ENCODE data around the gene CCN6. TPM values are rescaled to one million over a fixed set of nuclear protein-coding genes. Genes with fewer than 3 reads are reported as not detected.

Gene CCN6
- total RNA-seq, 4 donors from 2014 or later, result 0.33 TPM; not detected in 3

DNA sequence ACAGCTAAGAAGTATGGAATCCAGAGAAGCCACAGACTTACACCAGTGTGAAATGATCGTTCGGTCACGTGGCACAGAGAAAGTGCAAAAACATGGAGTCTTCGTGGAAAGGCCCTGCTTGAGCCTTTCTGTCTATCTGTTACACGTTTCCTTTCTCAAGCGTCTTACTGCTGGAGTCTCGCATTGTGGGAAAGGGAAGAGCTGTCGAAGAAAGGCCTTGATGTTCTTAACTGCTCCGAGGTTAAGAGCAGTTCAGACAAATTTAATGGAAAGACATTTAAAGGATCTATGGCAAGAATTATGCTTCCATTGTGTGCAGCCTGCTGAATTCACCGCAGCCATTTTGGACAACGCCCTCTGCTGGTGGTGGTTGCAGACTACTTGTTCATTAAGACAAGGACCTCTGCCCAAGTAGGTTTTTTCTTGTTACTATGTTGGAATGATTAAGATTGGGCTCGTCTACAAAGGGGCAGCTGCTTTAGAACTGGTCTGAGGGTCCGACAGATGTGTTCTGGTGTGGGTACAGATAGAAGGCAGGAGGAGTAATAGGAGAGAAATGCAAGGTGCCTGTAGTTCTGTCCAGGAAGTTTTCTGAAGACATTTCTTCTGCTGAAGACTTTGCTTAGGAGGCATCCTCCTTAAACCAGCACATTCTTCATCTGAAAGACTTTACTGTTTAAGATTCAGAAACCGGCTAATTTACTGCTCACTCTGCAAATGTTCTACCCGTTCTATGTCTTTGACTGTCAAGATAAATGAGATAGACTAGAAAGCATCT, 24.7 kb upstream of the CCN6 start:
- H3K4me3 ChIP-seq (replicated peaks in 1 of 3), result no peak overlapping the region
- DNase-seq, result peak; percentile 62 to 70
- TF ChIP-seq, protein P1, sequence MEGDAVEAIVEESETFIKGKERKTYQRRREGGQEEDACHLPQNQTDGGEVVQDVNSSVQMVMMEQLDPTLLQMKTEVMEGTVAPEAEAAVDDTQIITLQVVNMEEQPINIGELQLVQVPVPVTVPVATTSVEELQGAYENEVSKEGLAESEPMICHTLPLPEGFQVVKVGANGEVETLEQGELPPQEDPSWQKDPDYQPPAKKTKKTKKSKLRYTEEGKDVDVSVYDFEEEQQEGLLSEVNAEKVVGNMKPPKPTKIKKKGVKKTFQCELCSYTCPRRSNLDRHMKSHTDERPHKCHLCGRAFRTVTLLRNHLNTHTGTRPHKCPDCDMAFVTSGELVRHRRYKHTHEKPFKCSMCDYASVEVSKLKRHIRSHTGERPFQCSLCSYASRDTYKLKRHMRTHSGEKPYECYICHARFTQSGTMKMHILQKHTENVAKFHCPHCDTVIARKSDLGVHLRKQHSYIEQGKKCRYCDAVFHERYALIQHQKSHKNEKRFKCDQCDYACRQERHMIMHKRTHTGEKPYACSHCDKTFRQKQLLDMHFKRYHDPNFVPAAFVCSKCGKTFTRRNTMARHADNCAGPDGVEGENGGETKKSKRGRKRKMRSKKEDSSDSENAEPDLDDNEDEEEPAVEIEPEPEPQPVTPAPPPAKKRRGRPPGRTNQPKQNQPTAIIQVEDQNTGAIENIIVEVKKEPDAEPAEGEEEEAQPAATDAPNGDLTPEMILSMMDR (IDR thresholded peaks at IDR 0.05), result peak; percentile 19 to 64 (median 46)
- no peak for TF ChIP-seq POLR2A (IDR thresholded peaks at IDR 0.05)
- no peak overlapping the region for H3K27ac ChIP-seq
- peaks cover 19 to 31% of the 10 kb centered on the region in 2 donors for H3K4me1 ChIP-seq
- intact Hi-C loops (cut with DNase I), result no loop called here
- H3K9me3 ChIP-seq, result no peaks in the 10 kb centered on the region
- WGBS, 2 donors, result 77 to 78% methylated on average over 15 of the region's 15 CpGs
- no peaks in the 10 kb centered on the region for H3K27me3 ChIP-seq
- H3K36me3 ChIP-seq, result no peaks in the 10 kb centered on the region

DNA sequence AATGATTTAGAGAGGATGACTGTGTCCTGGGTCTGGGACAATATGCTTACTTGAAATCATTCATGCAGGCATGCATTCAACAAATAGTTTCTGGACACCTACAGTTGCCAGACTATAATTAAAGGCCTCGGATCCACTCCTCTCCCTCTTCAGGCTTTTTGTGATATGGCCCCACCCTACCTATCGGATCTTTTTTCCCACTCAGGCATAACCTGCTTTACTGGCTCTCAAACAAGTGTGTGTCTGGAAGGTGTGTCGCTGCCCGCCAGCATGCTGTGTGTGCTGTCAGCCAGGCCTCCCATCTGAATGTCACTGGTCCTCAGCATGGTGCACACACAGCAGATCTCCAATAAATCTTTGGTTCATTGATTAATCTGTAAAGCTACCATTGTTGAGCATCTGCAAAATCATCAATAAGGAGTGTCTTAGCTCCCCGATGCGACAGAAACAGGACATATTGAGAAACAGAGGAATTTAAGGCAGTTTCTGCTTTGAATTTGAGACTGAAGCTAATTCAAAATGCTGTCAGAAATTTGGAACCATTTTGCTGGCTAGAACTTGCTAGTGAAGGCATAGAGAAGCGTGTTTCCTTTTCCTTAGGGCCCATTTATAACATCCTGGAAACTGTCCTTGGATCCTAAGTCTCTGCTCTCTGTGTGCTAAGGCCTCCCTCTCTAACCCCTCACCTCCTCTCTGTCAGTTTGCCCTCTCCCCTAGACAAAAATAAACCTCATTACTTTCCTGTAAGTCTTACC, 23.5 kb upstream of the CCN6 start:
- WGBS, 2 donors, result 58 to 67% methylated on average over 7 of the region's 7 CpGs
- TF ChIP-seq, protein P1 (IDR thresholded peaks at IDR 0.05), result no peak
- TF ChIP-seq POLR2A (IDR thresholded peaks at IDR 0.05), result no peak
- Histone ChIP-seq H3K27ac (peak overlapping the region; percentile 62 to 70 (median 68)), H3K27me3 (no peaks in the 10 kb centered on the region), H3K4me1 (peaks cover 19 to 31% of the 10 kb centered on the region in 2 donors), H3K4me3 (replicated peaks in 1 of 3) (no peak overlapping the region), H3K9me3 (no peaks in the 10 kb centered on the region), H3K36me3 (no peaks in the 10 kb centered on the region)
- intact Hi-C loops (cut with DNase I), result no loop called here
- DNase-seq, result peak; percentile 45 to 51

DNA sequence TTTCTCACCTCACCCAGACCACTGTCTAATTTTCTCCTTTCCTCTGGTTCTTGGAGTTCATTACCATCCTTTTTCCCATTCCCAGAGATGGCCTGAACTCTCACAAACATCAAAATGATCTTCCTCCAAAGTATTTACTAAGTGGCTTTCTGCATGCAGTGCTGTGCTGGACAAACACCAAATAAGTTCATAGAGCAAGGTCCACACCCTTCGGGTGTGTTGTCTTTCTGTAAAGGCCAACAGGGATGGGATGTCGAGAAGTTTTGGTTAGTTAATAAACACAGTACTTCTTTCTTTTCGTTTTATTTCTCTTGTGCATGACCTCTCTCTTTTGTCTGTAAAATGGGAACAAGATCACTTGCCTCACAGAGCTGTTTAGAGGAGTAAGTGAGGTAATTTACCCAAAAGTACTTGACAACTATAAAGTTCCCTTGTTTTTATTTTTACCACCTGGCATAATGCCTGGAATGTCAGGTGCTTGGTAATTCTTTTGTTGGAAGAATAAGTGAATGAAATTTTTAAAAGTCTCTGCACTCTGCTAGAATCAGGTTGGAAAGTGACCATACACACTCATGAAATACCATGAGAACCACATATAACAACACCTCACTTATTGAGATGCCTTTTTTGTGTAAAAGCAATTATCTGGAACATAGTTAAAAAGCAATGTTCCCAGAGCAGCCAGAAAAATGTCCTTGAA, 22.8 kb upstream of the CCN6 start:
- no peaks in the 10 kb centered on the region for H3K9me3 ChIP-seq
- 37 to 52% methylated on average over 3 of the region's 3 CpGs for WGBS, 2 donors
- TF ChIP-seq POLR2A (IDR thresholded peaks at IDR 0.05), result no peak
- TF ChIP-seq, protein P1 (IDR thresholded peaks at IDR 0.05), result peak in 1 of 6 experiments; percentile 17
- peaks cover 19 to 31% of the 10 kb centered on the region in 2 donors for H3K4me1 ChIP-seq
- H3K27ac ChIP-seq, result peak overlapping the region; percentile 62 to 70 (median 68)
- H3K36me3 ChIP-seq, result no peaks in the 10 kb centered on the region
- no peaks in the 10 kb centered on the region for H3K27me3 ChIP-seq
- intact Hi-C loops (cut with DNase I), result no loop called here
- H3K4me3 ChIP-seq (replicated peaks in 1 of 3), result no peak overlapping the region
- no peak for DNase-seq

DNA sequence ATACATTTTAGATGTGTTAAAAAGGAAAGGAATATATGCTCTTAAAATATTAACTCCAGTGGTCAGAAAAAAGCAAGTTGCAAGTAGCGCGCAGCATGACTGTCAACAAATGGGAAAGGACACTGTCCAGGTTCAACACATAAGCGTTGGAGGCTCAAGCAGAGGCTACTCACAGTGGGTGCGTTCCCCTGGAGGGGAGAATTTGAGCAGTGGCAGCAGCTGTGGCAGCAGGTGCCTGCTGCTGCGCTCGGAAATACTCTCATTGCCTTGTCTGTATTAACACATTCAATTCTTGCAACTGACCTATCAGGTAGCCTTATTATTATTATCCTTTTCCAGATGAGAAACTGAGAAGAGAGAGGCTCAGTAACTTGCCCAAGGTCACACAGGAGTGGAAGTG, 21.9 kb upstream of the CCN6 start:
- no peak for TF ChIP-seq POLR2A (IDR thresholded peaks at IDR 0.05)
- TF ChIP-seq, protein P1 (IDR thresholded peaks at IDR 0.05), result no peak
- H3K27me3 ChIP-seq, result no peaks in the 10 kb centered on the region
- no peaks in the 10 kb centered on the region for H3K9me3 ChIP-seq
- peak overlapping the region in 2 of 3 donors; percentile 68 to 70 for H3K27ac ChIP-seq
- H3K36me3 ChIP-seq, result no peaks in the 10 kb centered on the region
- no peak overlapping the region for H3K4me3 ChIP-seq (replicated peaks in 1 of 3)
- H3K4me1 ChIP-seq, result peaks cover 19 to 31% of the 10 kb centered on the region in 2 donors
- intact Hi-C loops (cut with DNase I), result no loop called here
- DNase-seq, result no peak
- WGBS, 2 donors, result 85 to 90% methylated on average over 6 of the region's 6 CpGs
